ENCODE data around the gene CFAP99. TPM values are rescaled to one million over a fixed set of nuclear protein-coding genes. Genes with fewer than 3 reads are reported as not detected.

Gene CFAP99
- total and polyA plus RNA-seq, 2 donors (not counting 1 experiment from before 2014, with no cell fraction given): under 0.01 TPM; not detected in 1

- Histone ChIP-seq H3K4me1 (ENCODE audit: control insufficient read depth, extremely low read depth, insufficient read depth, low read length) (no peaks in the 10 kb centered on the region), H4K20me1 (ENCODE audit: control insufficient read depth, extremely low read depth, insufficient read depth, low read length) (no peaks in the 10 kb centered on the region), H3K36me3 (ENCODE audit: control insufficient read depth, insufficient read depth, low read length) (no peaks in the 10 kb centered on the region), H3K79me2 (ENCODE audit: control insufficient read depth, insufficient read depth, low read length) (no peaks in the 10 kb centered on the region), H2AFZ (ENCODE audit: low read length) (no peak overlapping the region), H3K9ac (ENCODE audit: insufficient read depth, low read length) (no peak overlapping the region), H3K27me3 (ENCODE audit: control insufficient read depth, insufficient read depth, low read length) (no peaks in the 10 kb centered on the region), H3K4me3 (replicated peaks in 1 of 4; ENCODE audit: control extremely low read depth in 1 of 4, insufficient read depth in 1 of 4, low read depth in 3 of 4, low read length in 4 of 4) (no peak overlapping the region), H3K9me3 (ENCODE audit: control insufficient read depth, insufficient read depth, low read depth, low read length) (no peaks in the 10 kb centered on the region), H3K27ac (ENCODE audit: insufficient read depth, low read length) (no peak overlapping the region), H3K4me2 (ENCODE audit: extremely low read depth, insufficient read depth, low read length) (no peak overlapping the region)
- TF ChIP-seq EZH2 (IDR thresholded peaks at IDR 0.05; ENCODE audit: low read length, missing control alignments): no peak
- TF ChIP-seq CTCF (conservative IDR thresholded peaks at IDR 0.05 in 1 of 2, IDR thresholded peaks at IDR 0.05 in 1 of 2; ENCODE audit: low read depth in 1 of 2, low read length in 2 of 2): no peak
- DNase-seq (ENCODE audit: low read depth in 2 of 2): peak in 1 of 2 donors; percentile 61
Observed at GRCh38 chr4:2395038-2395437, 23.7 kb upstream of the CFAP99 start.

DNA sequence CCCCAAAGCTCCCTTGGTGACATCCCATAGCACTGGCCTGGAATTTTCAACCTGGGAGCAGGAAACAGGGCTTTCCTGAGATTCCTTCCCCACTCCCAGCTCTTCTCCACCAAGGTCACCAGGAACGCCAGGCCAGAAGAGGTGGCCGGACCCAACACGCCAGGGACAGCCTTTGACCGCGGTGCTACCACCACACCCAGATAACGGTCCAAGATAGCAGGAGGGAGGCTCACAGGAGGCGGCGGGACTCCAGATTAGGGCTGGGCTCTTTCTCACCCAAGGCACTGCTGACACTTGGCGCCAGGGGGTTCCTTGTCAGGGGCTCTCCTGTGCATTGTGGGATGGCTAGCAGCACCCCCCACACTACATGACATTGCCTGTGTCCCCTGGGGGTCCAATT is 23.2 kb upstream of the CFAP99 start:
- H3K4me1 ChIP-seq (ENCODE audit: control insufficient read depth, extremely low read depth, insufficient read depth, low read length): no peaks in the 10 kb centered on the region
- H3K36me3 ChIP-seq (ENCODE audit: control insufficient read depth, insufficient read depth, low read length): no peaks in the 10 kb centered on the region
- TF ChIP-seq CTCF (conservative IDR thresholded peaks at IDR 0.05 in 1 of 2, IDR thresholded peaks at IDR 0.05 in 1 of 2; ENCODE audit: low read depth in 1 of 2, low read length in 2 of 2) (no peak), EZH2 (IDR thresholded peaks at IDR 0.05; ENCODE audit: low read length, missing control alignments) (no peak)
- no peaks in the 10 kb centered on the region for H3K9me3 ChIP-seq (ENCODE audit: control insufficient read depth, insufficient read depth, low read depth, low read length)
- H2AFZ ChIP-seq (ENCODE audit: low read length): no peak overlapping the region
- no peak overlapping the region for H3K9ac ChIP-seq (ENCODE audit: insufficient read depth, low read length)
- H4K20me1 ChIP-seq (ENCODE audit: control insufficient read depth, extremely low read depth, insufficient read depth, low read length): no peaks in the 10 kb centered on the region
- no peak overlapping the region for H3K4me3 ChIP-seq (replicated peaks in 1 of 4; ENCODE audit: control extremely low read depth in 1 of 4, insufficient read depth in 1 of 4, low read depth in 3 of 4, low read length in 4 of 4)
- DNase-seq (ENCODE audit: low read depth in 2 of 2): no peak
- no peaks in the 10 kb centered on the region for H3K27me3 ChIP-seq (ENCODE audit: control insufficient read depth, insufficient read depth, low read length)
- no peaks in the 10 kb centered on the region for H3K79me2 ChIP-seq (ENCODE audit: control insufficient read depth, insufficient read depth, low read length)
- no peak overlapping the region for H3K27ac ChIP-seq (ENCODE audit: insufficient read depth, low read length)
- H3K4me2 ChIP-seq (ENCODE audit: extremely low read depth, insufficient read depth, low read length): no peak overlapping the region

- Histone ChIP-seq H3K9me3 (ENCODE audit: control insufficient read depth, insufficient read depth, low read depth, low read length) (no peaks in the 10 kb centered on the region), H2AFZ (ENCODE audit: low read length) (no peak overlapping the region)
Observed at GRCh38 chr4:2396781-2397368, 21.9 kb upstream of the CFAP99 start.

More at GRCh38 chr4:2396781-2397368, 21.9 kb upstream of the CFAP99 start:
- peaks cover 2% of the 10 kb centered on the region for H3K4me1 ChIP-seq (ENCODE audit: control insufficient read depth, extremely low read depth, insufficient read depth, low read length)
- DNase-seq (ENCODE audit: low read depth in 2 of 2): no peak
- H4K20me1 ChIP-seq (ENCODE audit: control insufficient read depth, extremely low read depth, insufficient read depth, low read length): no peaks in the 10 kb centered on the region
- H3K27ac ChIP-seq (ENCODE audit: insufficient read depth, low read length): no peak overlapping the region
- H3K9ac ChIP-seq (ENCODE audit: insufficient read depth, low read length): no peak overlapping the region
- H3K4me3 ChIP-seq (replicated peaks in 1 of 4; ENCODE audit: control extremely low read depth in 1 of 4, insufficient read depth in 1 of 4, low read depth in 3 of 4, low read length in 4 of 4): no peak overlapping the region
- no peaks in the 10 kb centered on the region for H3K27me3 ChIP-seq (ENCODE audit: control insufficient read depth, insufficient read depth, low read length)
- TF ChIP-seq CTCF (conservative IDR thresholded peaks at IDR 0.05 in 1 of 2, IDR thresholded peaks at IDR 0.05 in 1 of 2; ENCODE audit: low read depth in 1 of 2, low read length in 2 of 2) (no peak), EZH2 (IDR thresholded peaks at IDR 0.05; ENCODE audit: low read length, missing control alignments) (no peak)
- H3K4me2 ChIP-seq (ENCODE audit: extremely low read depth, insufficient read depth, low read length): no peak overlapping the region
- H3K36me3 ChIP-seq (ENCODE audit: control insufficient read depth, insufficient read depth, low read length): no peaks in the 10 kb centered on the region
- H3K79me2 ChIP-seq (ENCODE audit: control insufficient read depth, insufficient read depth, low read length): no peaks in the 10 kb centered on the region

Data from fibroblast of lung (primary cell).